Left colon (tissue), 2 donors: ENCODE data around the gene COASY. TPM values are rescaled to one million over a fixed set of nuclear protein-coding genes. Genes with fewer than 3 reads are reported as not detected.
"Not testable (repeated sequence)": the region's sequence is repeated elsewhere in the genome, so short reads cannot be mapped to it uniquely, and the experiment has no call there.

ENCODE experiments used
- ATAC-seq: fragments of 200-7000 bp; cut with Tn5 transposase; one replicate; pipeline ENCODE4 v1.9.1; 2020; ENCODE audit warnings: mild to moderate bottlenecking, moderate library complexity
- DNase-seq, 2 donors: peaks; one replicate each; pipeline ENCODE4 v3.0.0-alpha.2; 2020
- intact Hi-C, 2 donors: fragments of 100-400 bp; cut with DNase I in 1 of 2; cut with micrococcal nuclease in 1 of 2; formaldehyde crosslinking; loops; one replicate each; pipeline versions ENCODE4 v1.11.2 to v1.14.0; 2022; cut with DNase I, micrococcal nuclease
- total RNA-seq, 2 donors: library from RNA; stranded (reverse); fragmentation: NEBNext Ultra II Directional; extraction: Animal tissue kit (Norgen Biotek cat#: 25700); gene quantifications; one replicate each; pipeline ENCODE4 v1.2.1, GENCODE V29; 2021
- donor health status: DM: no; HTN: no; CAD: no.
- donor health status: DM: yes; HTN: yes; CAD: no.

COASY gene
- total RNA-seq, 2 donors from 2014 or later: 92.6 to 122 TPM

DNA sequence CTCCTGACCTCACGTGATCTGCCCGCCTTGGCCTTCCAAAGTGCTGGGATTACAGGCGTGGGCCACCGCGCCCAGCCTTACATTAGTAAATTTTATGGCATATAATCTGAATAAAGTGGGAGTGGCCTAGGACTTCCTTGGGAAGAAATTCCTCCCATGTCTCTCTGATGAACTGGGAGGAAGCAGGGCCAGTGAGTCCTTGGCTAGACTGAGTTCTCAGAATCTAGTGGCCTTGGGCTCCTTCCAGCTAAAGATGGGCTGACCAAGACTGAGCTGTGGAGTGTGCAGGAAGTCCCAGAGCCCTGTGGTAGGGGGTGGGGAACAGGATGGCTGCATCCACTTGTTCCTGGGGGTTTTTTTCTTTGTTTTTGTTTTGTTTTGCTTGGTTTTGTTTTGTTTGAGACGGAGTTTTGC, 35.9 kb upstream of the COASY start:
- DNase-seq (peak in 1 of 2 donors; percentile 63), ATAC-seq (peak; percentile 77)

DNA sequence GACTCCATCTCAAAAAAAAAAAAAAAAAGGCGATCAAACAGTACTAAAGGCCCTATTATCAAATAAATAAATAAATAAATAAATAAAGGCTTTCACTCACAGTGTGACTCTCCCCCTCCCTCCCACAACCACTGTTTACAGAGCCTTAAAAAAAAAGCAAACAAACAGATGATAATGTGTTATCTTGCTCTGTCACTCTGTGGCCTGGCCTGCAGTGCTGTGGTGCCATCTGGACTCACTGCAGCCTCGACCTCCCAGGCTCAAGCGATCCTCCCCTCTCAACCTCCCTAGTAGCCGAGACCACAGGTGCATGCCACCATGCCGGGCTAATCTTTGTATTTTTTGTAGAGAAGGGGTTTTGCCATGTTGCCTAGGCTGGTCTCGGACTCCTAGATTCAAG, 34.0 kb upstream of the COASY start:
- intact Hi-C loops: loop anchor here (10.0 kb wide), 2 partner anchors 103 to 213 kb away; partner anchors contain the start of gene CAVIN1 (in 1 of the 2)
- no peak for DNase-seq
- no peak for ATAC-seq

More for the DNA sequence above, 35.9 kb upstream of the COASY start:
- intact Hi-C loops: loop anchor here (10.0 kb wide), 2 partner anchors 101 to 211 kb away; partner anchors contain the start of gene CAVIN1 (in 1 of the 2)

DNA sequence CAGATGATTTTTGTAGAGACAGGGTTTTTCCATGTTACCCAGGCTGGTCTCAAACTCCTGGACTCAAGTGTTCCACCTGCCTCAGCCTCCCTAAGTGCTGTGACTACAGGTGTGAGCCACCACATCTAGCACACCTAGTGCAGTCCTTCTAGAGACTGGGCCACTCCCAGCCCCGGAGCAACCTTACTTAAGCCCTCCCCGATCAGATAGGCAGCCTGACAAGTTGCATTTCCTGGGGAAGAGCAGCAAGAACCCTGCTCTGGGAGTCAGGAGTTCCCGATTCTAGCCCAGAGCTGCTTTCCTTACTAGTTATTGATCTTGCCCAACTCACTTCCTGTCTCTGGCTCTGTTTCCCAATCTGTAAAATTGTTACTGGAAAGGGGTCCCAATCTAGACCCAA, 32.9 kb upstream of the COASY start:
- DNase-seq (no peak), ATAC-seq (peak; percentile 12)
- intact Hi-C loops: loop anchor here (10.0 kb wide), 2 partner anchors 104 to 214 kb away; partner anchors contain the start of gene CAVIN1 (in 1 of the 2)

DNA sequence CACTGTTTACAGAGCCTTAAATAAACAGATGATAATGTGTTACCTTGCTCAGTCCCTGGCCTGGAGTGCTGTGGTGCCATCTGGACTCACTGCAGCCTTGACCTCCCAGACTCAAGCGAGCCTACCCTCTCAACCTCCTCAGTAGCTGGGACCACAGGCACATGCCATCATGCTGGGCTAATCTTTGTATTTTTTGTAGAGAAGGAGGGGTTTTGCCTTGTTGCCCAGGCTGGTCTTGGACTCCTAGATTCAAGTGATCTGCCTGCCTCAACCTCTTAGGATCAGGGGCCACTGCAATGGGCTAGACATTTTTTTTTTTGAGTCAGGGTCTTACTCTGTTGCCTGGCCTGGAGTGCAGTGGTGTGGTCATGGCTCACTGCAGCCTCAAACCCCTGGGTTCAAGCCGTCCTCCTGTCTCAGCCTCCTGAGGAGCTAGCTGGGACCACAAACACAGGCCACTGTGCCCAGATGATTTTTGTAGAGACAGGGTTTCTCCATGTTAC, 30.9 kb upstream of the COASY start:
- intact Hi-C loops: no loop called here
- DNase-seq (no peak), ATAC-seq (peak; percentile 14)

DNA sequence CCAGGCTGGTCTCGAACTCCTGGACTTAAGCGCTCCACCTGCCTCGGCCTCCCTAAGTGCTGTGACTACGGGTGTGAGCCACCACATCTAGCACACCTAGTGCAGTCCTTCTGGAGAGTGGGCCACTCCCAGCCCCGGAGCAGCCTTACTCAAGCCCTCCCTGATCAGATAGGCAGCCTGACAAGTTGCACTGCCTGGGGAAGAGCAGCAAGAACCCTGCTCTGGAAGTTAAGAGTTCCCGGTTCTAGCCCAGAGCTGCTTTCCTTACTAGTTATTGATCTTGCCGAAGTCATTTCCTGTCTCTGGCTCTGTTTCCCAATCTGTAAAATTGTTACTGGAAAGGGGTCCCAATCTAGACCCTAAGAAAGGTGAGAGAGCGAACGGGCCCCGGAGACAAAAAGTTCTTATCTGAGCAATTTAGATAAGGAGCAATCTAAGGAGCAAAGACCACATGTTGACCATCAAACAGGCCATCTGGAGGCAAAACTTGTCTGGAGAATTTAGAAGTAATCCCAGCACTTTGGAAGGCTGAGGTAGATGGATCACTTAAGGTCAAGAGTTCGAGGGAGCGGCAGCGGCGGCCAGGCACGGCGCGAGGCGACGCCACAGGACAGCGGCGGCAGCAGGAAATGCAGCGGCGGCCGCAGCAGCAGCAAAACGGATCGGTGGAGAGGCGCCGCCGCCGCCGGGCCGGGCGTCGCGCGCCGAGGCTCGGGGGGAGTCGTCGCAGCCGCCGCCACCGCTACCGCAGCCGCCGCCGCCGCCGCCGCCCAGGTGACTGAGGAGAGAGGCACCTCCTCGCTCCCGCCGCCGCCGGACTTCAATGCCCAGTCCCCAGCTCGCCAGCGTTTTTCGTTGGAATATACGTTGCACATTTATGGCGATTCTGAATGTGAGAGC, 30.2 kb upstream of the COASY start:
- ATAC-seq (peak; percentile 49), DNase-seq (peak; percentile 65 to 76)
- intact Hi-C loops: no loop called here

DNA sequence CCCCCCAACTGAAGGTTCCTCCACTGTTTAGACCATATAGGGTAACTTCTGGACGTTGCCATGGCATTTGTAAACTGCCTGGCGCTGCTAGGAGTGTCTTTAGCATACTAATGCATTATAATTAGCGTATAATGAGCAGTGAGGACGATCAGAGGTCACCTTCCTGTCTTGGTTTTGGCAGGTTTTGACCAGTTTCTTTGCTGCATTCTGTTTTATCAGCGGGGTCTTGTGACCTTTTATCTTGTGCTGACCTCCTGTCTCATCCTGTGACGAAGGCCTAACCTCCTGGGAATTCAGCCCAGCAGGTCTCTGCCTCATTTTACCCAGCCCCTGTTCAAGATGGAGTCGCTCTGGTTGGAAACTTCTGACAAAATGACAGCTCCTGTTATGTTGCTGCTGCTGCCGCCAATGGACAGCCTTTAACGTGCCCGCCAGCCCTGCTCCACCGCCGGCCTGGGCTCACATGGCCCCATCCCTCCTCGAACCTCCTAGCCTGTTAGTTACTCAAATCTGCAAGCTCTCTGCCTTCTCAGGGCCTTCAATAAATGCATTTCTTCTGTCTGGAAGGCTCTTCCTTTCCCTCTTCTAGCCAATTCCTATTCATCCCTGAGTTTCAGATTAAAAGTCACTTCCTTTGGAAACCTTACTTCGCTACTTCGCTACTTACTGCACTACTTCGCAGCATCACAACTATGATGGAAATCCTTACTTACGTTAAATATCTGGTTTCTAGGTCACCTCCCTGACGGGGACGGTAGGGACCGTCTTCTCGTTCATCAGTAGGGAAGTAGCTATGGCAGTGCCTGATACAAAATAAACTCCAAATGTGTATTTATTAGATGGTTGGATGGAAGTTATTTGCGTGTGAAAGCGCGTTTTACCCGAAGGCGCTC, 26.5 kb upstream of the COASY start:
- DNase-seq (no peak), ATAC-seq (peak; percentile 1)
- intact Hi-C loops: no loop called here

DNA sequence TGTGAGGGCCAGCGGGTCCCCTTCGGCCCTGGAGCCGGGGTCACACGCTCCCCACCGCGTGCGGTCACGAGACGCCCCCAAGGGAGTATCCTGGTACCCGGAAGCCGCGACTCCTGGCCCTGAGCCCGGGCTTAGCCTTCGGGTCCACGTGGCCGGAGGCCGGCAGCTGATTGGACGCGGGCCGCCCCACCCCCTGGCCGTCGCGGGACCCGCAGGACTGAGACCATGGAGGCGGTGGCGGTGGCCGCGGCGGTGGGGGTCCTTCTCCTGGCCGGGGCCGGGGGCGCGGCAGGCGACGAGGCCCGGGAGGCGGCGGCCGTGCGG, 25.9 kb upstream of the COASY start, which contains the start of gene NAGLU:
NAGLU (plus strand) TSS at position 194 of the 324 bp plus-strand sequence; CDS start at position 226, 32 bp downstream.
- intact Hi-C loops: no loop called here
- DNase-seq (peak; percentile 97 to 99), ATAC-seq (peak; percentile 79)

DNA sequence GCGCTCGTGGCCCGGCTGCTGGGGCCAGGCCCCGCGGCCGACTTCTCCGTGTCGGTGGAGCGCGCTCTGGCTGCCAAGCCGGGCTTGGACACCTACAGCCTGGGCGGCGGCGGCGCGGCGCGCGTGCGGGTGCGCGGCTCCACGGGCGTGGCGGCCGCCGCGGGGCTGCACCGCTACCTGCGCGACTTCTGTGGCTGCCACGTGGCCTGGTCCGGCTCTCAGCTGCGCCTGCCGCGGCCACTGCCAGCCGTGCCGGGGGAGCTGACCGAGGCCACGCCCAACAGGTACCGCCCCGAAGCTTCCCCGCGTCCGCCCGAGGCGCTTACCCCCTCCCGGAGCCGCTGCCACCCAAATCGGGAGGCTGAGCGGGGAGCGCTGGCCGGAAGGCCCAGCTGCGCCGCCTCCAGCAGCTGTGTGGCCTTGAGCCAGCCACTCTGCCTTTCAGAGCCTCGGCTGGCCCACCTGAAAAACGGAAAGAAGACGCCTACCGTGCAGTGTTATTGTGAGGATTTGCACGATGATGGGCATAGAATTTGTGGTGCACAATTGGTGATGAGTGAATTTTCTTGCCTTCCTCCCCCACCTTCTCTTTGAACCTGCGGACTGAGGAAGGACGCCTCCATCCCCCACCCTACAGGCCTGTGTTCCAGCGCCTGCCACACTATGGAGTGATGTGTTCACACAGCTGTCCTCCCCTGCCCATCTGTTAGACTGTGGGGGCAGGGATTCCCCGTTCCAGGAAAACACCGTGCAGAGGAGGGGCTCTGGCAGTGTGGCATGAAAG, 25.4 kb upstream of the COASY start:
- DNase-seq (peak; percentile 90), ATAC-seq (peak; percentile 62)
- intact Hi-C loops: no loop called here

DNA sequence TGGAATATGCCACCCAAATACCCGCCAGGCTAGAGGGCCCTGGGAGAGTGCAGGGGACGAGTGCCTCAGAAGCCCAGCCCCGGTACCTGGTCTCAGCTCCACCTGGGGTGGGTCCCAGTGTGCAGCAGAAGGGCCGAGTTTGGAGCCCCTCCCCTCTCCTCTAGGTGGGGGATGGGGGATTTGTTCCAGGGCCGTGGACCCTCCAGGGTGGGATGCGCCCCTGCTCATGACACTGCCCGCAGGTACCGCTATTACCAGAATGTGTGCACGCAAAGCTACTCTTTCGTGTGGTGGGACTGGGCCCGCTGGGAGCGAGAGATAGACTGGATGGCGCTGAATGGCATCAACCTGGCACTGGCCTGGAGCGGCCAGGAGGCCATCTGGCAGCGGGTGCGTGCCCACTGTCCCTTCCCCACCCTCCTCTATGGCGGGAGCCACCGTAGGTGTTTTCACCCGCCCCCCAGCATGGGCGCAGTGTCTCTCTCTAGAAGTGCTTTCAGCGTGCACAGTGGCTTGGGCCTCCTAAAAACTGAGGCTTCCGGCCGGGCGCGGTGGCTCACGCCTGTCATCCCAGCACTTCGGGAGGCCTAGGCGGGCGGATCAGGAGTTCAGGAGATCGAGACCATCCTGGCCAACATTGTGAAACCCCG, 24.7 kb upstream of the COASY start:
- no peak for DNase-seq
- ATAC-seq: no peak
- intact Hi-C loops: no loop called here

DNA sequence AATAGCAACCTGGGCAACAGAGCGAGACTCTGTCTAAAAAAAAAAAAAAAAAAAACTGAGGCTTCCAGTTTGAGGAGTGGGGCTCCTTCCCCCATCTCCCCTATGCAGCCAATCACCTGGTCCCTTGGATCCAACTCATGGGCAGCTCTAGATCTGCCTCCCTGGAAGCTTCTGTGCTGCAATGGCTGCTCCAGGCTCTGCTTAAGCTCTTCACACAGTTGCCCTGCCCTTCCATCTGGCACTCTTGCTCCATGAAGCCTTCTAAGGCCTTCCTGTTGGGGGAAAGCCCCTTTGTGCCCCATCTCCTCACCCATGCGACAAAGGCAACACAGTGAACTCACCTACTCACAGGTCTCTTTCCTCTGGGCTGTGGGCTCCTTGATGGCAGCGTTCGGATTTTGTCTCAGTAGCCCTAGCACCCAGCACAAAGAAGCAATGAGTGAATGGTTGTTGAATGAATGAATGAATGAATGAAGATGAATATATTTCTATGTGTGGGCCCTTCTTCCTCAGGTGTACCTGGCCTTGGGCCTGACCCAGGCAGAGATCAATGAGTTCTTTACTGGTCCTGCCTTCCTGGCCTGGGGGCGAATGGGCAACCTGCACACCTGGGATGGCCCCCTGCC, 24.0 kb upstream of the COASY start:
- DNase-seq (no peak), ATAC-seq (no peak)
- intact Hi-C loops: no loop called here

DNA sequence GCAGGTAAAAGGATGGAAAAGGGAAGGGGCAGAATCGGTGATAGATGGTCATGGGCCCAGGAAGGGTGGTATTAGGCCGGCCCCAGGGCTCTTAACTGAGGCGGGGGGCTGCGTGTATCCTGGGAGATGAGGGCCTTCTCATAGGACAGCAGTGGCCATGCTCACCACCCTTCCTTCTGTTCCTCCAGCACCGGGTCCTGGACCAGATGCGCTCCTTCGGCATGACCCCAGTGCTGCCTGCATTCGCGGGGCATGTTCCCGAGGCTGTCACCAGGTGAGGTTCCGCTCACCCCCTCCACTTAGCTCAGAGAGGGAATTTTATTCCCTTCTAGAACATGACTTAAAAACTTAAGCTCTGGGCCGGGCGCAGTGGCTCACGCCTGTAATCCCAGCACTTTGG, 23.5 kb upstream of the COASY start:
- ATAC-seq (no peak), DNase-seq (no peak)
- intact Hi-C loops: no loop called here

DNA sequence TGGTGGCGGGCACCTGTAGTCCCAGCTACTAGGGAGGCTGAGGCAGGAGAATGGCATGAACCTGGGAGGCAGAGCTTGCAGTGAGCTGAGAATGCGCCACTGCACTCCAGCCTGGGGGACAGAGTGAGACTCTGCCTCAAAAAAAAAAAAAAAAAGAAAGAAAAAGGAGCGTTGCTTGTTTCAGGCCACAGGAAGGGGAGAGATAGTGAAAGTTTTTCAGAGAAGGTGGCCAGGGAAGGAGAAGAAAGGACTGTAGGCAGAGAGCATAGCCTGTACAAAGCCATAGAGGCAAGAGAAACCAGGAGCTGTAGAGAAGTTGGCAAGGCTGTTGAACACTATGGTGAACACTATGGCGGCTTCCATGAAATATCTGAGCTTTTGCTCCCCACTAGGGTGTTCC, 21.4 kb upstream of the COASY start:
- intact Hi-C loops, DNase-seq, ATAC-seq: not testable (repeated sequence)

DNA sequence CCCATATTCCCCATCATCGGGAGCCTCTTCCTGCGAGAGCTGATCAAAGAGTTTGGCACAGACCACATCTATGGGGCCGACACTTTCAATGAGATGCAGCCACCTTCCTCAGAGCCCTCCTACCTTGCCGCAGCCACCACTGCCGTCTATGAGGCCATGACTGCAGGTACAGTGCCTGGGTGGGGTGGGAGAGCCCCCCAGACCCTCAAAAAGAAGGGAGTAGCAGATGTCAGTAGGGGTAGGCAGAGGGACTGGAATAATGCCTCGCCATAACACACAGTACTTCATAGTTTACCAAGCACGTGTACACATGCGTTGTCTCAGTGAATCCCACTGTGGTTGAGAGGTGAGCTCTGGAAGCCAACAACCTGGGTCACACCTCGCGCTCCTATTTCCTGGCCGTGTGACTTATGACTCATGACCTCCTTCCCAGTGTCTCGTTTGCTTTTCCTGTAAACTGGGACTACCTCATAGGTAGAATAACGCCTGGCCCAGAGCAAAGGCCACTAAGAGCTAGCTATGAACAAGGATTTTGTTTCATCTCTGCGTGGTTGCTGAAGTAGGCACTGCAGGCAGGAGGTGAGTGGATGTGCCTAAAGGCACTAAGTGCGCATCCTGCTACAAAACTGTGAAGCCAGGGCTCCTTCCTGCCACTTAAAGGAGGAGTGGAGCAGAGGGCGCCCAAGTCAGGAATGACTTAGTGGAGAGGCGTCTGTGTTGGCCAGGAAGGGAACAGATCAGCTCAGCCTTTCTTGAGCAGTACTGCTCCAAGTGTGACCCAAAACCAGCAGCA, 20.7 kb upstream of the COASY start:
- intact Hi-C loops: no loop called here
- ATAC-seq (peak; percentile 79), DNase-seq (peak; percentile 40 to 72)

DNA sequence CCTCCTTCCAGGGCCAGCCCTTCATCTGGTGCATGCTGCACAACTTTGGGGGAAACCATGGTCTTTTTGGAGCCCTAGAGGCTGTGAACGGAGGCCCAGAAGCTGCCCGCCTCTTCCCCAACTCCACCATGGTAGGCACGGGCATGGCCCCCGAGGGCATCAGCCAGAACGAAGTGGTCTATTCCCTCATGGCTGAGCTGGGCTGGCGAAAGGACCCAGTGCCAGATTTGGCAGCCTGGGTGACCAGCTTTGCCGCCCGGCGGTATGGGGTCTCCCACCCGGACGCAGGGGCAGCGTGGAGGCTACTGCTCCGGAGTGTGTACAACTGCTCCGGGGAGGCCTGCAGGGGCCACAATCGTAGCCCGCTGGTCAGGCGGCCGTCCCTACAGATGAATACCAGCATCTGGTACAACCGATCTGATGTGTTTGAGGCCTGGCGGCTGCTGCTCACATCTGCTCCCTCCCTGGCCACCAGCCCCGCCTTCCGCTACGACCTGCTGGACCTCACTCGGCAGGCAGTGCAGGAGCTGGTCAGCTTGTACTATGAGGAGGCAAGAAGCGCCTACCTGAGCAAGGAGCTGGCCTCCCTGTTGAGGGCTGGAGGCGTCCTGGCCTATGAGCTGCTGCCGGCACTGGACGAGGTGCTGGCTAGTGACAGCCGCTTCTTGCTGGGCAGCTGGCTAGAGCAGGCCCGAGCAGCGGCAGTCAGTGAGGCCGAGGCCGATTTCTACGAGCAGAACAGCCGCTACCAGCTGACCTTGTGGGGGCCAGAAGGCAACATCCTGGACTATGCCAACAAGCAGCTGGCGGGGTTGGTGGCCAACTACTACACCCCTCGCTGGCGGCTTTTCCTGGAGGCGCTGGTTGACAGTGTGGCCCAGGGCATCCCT, 18.5 kb upstream of the COASY start:
- no peak for ATAC-seq
- DNase-seq: no peak
- intact Hi-C loops: no loop called here

DNA sequence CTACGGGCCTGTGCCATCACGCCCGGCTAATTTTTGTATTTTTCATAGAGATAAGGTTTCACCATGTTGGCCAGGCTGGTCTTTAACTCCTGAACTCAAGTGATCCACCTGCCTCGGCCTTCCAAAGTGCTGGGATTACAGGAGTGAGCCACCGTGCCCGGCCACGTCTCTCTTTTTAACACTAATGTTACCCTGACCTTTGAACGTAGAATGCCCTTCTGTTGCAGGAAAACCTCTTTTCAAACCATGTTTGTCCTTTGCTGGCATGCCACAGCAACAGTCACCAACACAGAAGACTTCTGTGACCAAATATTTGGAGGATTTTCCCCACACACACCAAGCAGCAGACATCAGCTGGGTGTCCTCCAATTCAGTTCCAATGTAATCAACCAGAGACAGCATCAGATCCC, 17.1 kb upstream of the COASY start:
- ATAC-seq (no peak), DNase-seq (no peak)
- intact Hi-C loops: no loop called here
